HG02938 (cell line): ENCODE measurements around the gene FAM184A.
A peak's percentile ranks its signal among the peaks of the same experiment; 100 is the strongest.
"Not testable (repeated sequence)": the region's sequence is repeated elsewhere in the genome, so short reads cannot be mapped to it uniquely, and the experiment has no call there.

ENCODE experiments used
- ATAC-seq: cut with Tn5 transposase; IDR thresholded peaks from one replicate; pipeline ENCODE4 v1.9.1; 2021; ENCODE audit warnings: mild to moderate bottlenecking, moderate library complexity; ENCODE audit not compliant: unreplicated experiment

Gene FAM184A

GRCh38 chr6:119020597-119021561 lies 57.6 kb downstream of the FAM184A start:
- ATAC-seq: no peak

DNA sequence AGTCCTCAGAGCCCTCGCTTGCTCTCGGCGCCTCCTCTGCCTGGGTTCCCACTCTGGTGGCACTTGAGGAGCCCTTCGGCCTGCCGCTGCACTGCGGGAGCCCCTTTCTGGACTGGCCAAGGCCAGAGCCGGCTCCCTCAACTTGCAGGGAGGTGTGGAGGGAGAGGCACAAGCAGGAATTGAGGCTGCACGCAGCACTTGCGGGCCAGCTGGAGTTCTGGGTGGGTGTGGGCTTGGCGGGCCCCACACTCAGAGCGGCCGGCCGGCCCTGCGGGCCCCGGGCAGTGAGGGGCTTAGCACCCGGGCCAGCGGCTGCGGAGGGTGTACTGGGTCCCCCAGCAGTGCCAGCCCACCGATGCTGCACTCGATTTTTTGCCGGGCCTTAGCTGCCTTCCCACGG lies 63.3 kb downstream of the FAM184A start:
- not testable (repeated sequence) for ATAC-seq

- no peak for ATAC-seq
These were observed 65.9 kb downstream of the FAM184A start for GRCh38 chr6:119012521-119012920.

DNA sequence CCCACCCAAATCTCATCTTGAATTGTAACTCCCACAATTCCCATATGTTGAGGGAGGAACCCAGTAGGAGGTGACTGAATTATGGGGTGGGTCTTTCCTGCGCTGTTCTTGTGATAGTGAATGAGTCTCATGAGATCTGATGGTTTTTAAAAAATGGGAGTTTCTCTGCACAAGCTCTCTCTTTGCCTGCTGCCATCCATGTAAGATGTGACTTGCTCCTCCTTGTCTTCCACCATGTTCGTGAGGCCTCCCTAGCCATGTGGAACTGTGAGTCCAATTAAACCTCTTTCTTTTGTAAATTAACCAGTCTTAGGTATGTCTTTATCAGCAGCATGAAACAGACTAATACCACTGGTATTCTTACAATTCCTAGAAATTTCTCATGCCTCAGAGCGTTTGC lies 69.2 kb downstream of the FAM184A start:
- ATAC-seq: not testable (repeated sequence)

DNA sequence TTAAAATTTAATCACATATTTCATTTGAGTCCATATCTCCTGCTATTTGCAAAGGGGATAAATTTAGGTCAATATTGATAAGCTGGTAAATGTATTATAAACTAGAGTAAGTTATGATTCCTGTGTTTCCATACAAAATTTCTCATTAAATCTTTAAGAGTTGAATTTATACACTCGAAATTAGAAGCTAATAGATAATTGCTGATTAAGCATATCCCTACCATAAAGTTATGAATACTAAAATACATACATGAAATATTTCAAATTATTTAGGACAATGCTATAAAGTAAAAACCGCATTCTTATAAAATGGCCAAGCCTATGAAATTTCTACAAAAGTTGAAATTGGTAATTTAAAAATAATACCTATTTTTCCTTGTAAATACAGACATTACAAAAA lies 71.5 kb downstream of the FAM184A start:
- ATAC-seq: no peak

DNA sequence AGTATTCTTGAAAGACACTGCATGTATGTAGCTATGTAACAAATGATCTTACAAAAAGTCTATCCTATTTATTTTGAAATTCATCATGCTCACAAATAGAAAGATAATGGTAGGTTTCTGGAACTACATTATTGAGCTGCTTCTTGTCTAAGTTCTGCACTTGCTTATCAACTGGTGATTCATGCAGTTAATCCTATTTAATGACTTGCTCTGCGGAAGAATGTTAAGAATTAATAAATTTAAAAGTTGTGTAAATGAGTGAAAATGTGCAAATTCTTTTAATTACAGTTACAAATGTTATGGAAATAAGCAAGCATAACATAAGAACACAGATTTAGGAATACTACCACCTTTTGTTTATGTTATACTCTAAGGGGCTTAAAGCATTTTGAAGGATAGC lies 76.4 kb downstream of the FAM184A start:
- ATAC-seq: no peak

GRCh38 chr6:118999494-119000040 lies 78.9 kb downstream of the FAM184A start:
- no peak for ATAC-seq

GRCh38 chr6:118997426-118997825 lies 81.0 kb downstream of the FAM184A start:
- ATAC-seq: not testable (repeated sequence)

DNA sequence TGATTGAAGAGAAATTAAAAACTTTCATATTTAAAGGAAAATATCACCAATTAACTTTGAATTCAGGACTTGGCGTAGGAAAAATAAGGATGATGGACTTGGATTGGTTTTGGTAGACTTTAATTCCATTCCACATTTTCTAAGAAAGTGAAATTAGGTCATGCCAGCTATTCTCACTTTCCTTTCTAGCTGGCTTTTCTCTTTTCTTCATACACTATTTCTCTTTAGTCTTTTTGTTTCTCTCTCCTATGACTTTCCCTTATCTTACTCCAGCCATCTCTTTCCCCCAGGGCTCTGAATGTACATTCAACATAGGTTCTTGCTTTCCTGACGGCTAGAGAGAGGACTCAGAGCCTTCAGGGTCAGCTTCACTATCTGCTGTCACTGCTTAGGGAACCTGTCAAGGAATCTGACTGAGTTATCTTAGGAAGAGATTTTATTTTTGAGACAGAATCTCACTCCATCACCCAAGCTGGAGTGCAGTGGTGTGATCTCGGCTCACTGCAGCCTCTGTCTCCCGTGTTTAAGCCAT lies 82.1 kb downstream of the FAM184A start:
- no peak for ATAC-seq

DNA sequence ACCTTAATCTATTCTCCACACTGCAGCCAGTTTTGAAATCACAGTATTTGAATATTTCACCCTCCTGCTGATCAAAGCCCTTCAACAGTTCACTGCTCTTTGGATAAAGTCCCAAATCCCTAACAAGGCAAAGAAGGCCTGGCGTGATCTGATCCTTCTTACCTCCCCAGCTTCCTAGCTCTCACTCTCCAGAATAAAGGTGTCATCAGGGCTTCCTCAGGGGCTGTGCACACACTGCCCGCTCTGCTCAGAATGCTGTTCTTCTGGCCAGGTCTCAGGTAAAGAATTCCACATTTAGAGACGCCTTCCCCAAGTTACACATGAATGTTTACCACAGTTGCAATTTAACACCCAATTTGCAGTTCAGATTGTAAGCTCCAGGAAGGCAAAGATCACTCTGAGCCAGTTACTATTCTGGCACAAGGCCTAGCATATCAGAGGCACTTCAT lies 84.6 kb downstream of the FAM184A start:
- ATAC-seq: no peak

DNA sequence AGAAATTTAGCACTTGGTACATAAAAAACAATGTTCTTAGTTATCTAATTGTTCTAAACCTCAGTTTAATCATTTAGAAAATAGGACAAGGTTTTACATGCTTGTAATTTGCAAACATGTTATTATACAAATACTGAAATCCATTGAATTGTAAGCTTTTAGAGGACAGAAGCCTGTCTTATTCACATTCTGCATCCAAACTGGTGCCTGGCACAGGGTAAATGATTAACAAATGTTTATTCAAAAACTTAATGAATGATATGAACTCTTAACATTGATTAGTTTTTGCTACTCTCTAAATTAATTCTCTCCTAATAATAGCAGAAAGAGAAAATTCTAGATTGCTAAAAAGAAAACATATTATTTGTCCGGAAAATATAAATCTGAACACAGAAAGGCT lies 85.1 kb downstream of the FAM184A start:
- ATAC-seq: no peak

DNA sequence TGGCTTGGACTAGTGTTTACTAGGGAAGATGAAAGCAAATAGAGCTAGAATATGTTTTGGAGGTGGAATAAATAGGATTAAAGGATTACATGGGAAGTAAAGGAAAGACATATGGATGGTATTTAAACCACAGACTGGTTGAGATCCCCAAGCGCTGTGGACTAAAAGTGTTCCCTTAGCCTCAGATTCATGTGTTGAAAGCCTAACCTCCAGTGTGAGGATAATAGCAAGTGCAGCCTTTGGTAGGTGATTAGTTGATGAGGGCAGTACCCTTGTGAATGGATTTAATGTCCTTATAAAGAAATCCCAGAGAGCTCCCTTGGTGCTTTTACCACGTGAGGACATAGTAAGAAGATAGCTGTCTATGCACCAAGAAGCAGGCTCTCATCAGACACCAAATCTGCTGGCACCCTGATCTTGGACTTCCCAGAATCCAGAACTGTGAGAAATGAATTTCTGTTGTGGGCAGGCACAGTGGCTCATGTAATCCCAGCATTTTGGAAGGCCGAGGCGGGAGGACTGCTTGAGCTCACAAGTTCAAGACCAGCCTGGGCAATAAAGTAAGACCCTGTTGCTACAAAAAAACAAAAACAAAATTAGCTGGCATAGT lies 86.2 kb downstream of the FAM184A start:
- no peak for ATAC-seq

DNA sequence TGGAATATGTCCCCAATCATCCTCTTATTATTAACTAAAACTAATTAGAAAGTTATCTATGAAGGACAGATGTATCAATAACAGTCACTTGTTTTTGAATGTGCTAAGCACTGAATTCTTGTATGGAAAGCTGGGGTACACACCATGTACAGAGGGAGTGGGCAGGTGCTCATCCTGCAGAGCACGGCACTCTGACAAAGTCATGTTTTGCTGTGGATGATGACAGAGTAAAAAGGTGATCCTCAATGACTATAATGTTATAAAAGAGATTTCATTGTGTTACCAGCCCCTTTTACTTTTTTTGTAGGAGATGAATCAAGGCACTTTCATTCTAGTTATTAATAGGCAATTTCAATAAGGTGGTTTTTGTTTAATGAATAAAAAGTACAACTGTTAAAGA lies 92.2 kb downstream of the FAM184A start:
- no peak for ATAC-seq

DNA sequence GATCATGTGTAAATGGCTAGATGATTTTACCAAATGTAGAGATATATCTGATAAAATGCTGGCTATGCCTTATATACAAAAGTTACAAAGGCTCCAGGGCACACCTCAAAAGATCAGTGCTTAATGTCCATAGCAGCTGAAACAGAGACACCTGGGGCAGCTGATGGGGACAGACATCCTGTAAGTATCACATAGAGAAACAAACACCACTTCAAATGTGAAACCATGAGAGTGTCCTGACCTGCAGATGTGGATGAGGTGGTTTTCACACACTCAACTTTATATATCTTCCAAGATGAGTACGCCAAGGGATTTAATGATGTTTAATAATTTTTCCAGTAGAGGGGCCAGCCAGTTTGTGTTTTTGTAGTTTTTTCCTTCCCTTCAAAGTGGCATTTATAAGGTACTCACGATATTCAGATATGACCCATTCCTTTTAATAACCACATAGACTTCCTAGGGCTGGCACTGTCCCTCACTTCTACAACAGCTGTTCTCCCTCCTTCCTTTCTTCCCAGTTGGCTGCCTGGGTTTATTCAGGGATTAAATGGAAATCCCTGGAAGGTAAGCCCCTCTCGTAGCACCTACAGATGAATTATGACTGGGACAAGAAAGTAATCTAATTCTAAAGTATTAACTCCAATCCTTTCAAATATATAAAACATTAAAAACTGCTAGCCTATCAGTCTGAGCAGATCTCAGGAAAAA lies 93.2 kb downstream of the FAM184A start:
- ATAC-seq: no peak

- ATAC-seq: peak; percentile 70
These were observed 94.1 kb downstream of the FAM184A start for GRCh38 chr6:118984342-118984741.

DNA sequence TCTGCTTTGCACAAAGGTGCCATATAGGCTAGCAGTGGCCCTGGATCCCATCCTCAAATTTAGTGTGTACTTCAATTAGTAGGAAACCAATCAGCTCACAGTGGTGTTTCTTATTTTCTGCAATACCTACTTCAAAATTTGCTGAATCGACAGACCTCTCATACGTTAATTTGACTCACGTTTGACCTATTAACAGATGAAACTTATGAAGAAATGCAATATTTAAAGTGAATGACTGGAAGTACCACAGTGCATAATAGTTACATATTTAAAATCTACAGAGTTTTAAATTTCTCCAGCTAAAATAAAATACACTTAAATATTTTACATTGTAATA lies 95.9 kb downstream of the FAM184A start:
- no peak for ATAC-seq

GRCh38 chr6:118981884-118982574 lies 96.4 kb downstream of the FAM184A start:
- no peak for ATAC-seq

GRCh38 chr6:118980063-118980462 lies 98.4 kb downstream of the FAM184A start:
- ATAC-seq: no peak

DNA sequence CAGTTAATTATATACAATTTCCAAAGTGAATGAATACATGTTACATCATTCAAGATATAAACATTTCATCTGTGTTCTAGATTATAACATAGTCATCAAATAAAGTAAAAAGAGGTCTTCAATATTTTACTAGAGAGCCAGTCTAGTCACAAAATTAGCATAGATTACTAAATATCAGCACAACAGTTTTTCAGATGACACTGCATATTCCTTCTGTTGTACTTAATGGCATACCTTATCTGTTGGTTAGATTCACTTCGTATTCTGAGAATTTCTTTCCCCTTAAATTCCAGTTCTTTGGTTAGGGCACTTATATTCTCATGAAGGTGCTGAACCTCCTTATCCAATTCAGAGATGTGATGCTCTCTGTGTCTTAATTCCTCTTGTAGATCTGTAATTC lies 103.7 kb downstream of the FAM184A start:
- ATAC-seq: no peak

DNA sequence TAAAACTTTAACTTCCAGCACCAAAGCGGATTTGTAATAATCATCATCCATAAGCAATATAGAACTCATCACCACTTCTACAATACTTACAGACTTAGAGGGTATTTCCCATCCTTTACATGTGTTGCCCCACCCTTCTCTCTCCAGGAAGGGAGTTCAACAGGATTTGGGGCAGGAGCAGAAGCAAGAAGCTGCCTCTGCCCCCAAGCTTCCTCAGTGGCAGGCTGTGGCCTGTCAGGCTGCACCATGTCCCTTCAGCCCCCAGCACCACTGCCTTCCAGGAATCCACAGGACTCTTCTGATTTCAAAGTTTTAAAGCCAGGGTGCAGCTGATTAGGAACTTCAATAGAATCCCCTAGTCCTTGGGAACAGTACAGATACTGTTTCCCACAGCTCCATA lies 106.8 kb downstream of the FAM184A start:
- no peak for ATAC-seq

DNA sequence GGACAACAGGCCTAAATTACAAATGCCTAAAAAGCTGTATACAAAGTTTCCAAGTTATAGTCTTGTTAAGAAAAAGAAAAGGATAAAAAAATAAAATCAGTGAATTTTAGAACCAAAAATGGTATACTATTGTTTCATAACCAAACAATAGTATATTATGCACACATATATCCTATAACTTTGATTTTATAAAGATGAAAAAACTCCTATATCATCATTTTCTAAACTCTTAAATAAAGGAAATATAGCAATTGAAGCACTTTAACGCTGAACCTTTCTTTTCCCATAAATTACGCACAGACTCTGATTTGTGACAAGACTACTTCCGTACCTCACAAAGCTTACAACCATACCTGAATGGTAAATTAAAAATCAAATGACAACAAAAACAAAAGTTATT lies 107.6 kb downstream of the FAM184A start:
- ATAC-seq: no peak
